ENCODE data around the gene ARX. TPM values are rescaled to one million over a fixed set of nuclear protein-coding genes. Genes with fewer than 3 reads are reported as not detected.
A peak's percentile ranks its signal among the peaks of the same experiment; 100 is the strongest.

ARX gene
- 4.5 and 5.8 TPM in 2 replicates for total RNA-seq
- long read RNA-seq = 0 reads

DNA sequence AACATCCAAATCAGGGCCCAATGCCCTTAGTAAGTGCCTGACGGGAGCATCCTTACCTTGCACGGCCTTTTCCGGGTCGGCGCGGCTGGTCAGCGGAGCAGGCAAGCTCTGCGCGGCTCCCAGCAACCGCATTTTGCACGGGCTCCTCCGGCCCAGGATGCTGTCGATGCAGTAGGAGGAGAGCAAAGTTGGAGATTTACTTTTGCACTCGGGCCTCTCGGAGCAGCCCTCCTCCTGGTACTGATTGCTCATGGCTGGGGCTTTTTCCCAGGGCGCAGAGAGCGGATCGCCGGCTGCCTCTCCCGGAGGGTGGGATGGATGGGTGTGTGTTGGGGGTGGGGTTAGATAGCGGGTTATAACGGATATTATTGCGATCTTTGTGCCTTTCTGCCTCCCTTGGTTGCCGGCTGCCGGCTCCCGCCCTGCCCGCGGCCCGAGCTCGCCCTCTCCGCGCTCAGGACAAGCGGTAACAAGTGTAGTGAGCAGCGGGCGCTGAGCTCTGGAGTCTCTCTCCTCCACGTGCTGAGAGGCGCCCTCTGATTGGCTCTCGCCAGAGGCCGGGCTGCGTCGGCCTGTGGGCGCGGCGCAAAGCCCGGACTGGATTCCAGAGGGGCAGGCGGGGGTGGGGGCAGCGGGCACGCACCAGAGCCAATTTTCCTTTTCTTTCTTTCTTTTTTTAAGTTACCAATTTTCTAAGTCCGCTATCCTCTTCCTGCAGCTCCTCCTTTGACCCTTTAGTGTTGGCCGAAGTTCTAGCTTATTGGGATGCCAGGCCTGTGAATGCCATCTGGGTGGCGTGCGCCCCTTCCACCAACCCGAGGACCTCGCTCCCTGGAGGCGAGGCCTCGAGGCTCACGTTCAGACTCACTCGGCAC lies at the start of gene ARX:
ARX (minus strand) TSS at position 480 of the 875 bp plus-strand sequence; CDS start at position 252, 228 bp downstream.
- Mint-ChIP-seq H3K27ac (peak within 1 kb of the TSS; percentile 22), H3K4me3 (ENCODE audit: low read depth) (peak within 1 kb of the TSS; percentile 50), H3K36me3 (ENCODE audit: insufficient read depth) (no peaks in the 10 kb centered on the region), H3K27me3 (peaks cover 91% of the 10 kb centered on the region), H3K9me3 (ENCODE audit: low read depth) (no peaks in the 10 kb centered on the region), H3K4me1 (ENCODE audit: low read depth) (peaks cover 8% of the 10 kb centered on the region)
- TF ChIP-seq, protein P1, sequence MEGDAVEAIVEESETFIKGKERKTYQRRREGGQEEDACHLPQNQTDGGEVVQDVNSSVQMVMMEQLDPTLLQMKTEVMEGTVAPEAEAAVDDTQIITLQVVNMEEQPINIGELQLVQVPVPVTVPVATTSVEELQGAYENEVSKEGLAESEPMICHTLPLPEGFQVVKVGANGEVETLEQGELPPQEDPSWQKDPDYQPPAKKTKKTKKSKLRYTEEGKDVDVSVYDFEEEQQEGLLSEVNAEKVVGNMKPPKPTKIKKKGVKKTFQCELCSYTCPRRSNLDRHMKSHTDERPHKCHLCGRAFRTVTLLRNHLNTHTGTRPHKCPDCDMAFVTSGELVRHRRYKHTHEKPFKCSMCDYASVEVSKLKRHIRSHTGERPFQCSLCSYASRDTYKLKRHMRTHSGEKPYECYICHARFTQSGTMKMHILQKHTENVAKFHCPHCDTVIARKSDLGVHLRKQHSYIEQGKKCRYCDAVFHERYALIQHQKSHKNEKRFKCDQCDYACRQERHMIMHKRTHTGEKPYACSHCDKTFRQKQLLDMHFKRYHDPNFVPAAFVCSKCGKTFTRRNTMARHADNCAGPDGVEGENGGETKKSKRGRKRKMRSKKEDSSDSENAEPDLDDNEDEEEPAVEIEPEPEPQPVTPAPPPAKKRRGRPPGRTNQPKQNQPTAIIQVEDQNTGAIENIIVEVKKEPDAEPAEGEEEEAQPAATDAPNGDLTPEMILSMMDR (IDR thresholded peaks at IDR 0.05; ENCODE audit: unreplicated experiment) = no peak
- DNase-seq (ENCODE audit: low spot score, unreplicated experiment) = no peak

DNA sequence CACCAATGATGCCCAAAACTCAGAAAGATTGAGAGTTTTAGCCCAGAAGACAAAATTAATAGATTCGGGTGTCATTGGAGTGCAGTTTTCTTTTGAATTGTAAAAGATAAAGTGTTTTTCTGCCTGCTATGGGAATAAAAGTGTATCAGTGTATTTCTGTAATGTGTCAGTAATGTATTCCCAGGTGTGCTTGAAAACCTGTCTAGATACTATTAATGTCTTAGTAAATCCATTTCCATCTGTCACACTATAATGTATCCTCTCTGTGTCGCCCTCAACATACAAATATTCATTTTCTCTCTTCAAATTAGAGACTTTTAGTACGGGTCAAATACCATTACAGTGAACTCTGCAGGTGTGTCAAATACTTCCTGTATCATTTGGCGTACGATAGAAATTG lies 43.5 kb upstream of the ARX start:
- no peak for DNase-seq (ENCODE audit: low spot score, unreplicated experiment)
- Mint-ChIP-seq H3K27ac (no peak overlapping the region), H3K4me1 (ENCODE audit: low read depth) (no peaks in the 10 kb centered on the region), H3K4me3 (ENCODE audit: low read depth) (no peak overlapping the region), H3K36me3 (ENCODE audit: insufficient read depth) (peaks cover 3% of the 10 kb centered on the region), H3K9me3 (ENCODE audit: low read depth) (peaks cover 8% of the 10 kb centered on the region), H3K27me3 (no peaks in the 10 kb centered on the region)
- TF ChIP-seq, protein P1 (IDR thresholded peaks at IDR 0.05; ENCODE audit: unreplicated experiment) = no peak

DNA sequence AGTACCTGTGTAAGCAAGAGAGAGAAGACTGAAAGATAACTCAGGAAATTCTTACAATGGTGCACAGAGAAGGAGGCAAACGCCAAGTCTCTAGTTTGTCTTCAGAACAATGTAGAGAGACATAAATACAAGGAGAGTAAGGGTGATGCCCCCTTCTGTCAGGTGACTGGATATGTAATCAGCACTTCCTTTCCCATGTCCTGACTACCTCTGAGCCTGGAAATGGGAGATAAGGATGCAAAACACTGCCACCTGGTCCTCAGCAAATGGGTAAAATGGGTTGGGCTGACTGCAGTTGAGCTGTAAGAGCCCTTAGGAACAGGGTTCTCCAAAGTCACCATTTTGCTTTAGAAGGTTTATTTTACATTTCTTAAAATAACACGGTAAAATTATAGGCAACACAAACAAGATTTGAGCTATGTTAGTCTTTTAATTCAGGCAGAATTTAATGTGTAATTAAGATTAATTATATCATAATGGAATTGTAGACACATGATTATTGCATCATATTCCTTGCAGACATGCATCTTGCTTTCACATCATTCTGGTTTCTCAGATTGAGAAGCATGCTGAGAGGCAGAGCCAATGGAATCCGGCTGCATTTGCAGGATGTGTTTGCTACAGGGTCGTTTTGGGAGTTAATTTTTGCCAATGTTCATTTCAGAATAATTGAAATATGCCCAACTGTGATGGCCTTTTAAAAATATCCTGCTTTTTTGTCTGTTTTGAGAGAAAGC lies 37.2 kb upstream of the ARX start:
- no peak for DNase-seq (ENCODE audit: low spot score, unreplicated experiment)
- TF ChIP-seq, protein P1 (IDR thresholded peaks at IDR 0.05; ENCODE audit: unreplicated experiment) = no peak
- H3K4me1 Mint-ChIP-seq (ENCODE audit: low read depth) = peaks cover 29% of the 10 kb centered on the region
- peaks cover 14% of the 10 kb centered on the region for H3K9me3 Mint-ChIP-seq (ENCODE audit: low read depth)
- no peak overlapping the region for H3K27ac Mint-ChIP-seq
- no peaks in the 10 kb centered on the region for H3K27me3 Mint-ChIP-seq
- H3K36me3 Mint-ChIP-seq (ENCODE audit: insufficient read depth) = peaks cover 3% of the 10 kb centered on the region
- H3K4me3 Mint-ChIP-seq (ENCODE audit: low read depth) = no peak overlapping the region

DNA sequence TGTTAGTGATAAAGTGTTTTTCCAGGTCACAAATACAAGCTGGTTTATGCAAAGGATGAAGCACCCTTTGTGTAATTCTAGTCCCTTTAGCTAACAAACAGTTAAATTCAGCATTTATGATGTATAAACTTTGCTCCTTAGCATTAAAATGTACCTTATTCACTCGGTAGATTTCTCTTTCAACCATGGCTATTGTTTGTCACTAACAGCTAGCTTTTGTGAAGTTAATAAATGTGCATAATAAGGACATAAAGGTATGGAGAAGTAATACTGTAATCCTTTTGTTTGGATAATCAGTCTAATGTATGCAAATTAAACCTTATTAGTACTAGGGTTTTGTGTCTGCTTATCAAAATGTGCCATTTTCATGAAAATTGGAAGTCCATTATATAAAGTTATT lies 34.2 kb upstream of the ARX start:
- no peaks in the 10 kb centered on the region for H3K27me3 Mint-ChIP-seq
- H3K4me3 Mint-ChIP-seq (ENCODE audit: low read depth) = peak overlapping the region; percentile 27
- peak overlapping the region; percentile 69 for H3K27ac Mint-ChIP-seq
- TF ChIP-seq, protein P1 (IDR thresholded peaks at IDR 0.05; ENCODE audit: unreplicated experiment) = no peak
- H3K9me3 Mint-ChIP-seq (ENCODE audit: low read depth) = peaks cover 9% of the 10 kb centered on the region
- H3K36me3 Mint-ChIP-seq (ENCODE audit: insufficient read depth) = no peaks in the 10 kb centered on the region
- no peak for DNase-seq (ENCODE audit: low spot score, unreplicated experiment)
- peaks cover 36% of the 10 kb centered on the region for H3K4me1 Mint-ChIP-seq (ENCODE audit: low read depth)

DNA sequence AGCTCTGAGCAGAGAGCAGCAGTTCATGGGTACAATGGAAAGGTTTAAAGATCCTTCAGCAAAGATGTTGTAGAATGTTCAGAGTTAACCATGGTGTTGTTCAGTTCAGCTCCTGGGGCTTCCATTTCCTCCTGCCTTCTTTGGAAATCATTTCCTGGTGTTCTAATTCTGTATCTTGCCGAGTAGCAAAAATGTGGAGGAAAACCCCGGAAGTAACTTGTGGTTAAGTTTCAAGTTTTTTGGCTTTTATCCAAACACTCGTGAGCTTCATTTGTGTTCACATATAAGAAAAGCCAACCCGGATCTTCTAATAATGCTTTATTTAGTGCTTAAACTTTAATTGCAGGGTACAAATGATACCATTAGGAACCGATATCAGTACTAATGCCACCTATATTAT lies 33.6 kb upstream of the ARX start:
- Mint-ChIP-seq H3K4me3 (ENCODE audit: low read depth) (no peak overlapping the region), H3K36me3 (ENCODE audit: insufficient read depth) (no peaks in the 10 kb centered on the region), H3K27ac (no peak overlapping the region), H3K9me3 (ENCODE audit: low read depth) (peaks cover 7% of the 10 kb centered on the region), H3K27me3 (no peaks in the 10 kb centered on the region), H3K4me1 (ENCODE audit: low read depth) (peaks cover 36% of the 10 kb centered on the region)
- no peak for DNase-seq (ENCODE audit: low spot score, unreplicated experiment)
- TF ChIP-seq, protein P1 (IDR thresholded peaks at IDR 0.05; ENCODE audit: unreplicated experiment) = no peak

Data from progenitor cell of endocrine pancreas (in vitro differentiated cells).